GM12801 (cell line): ENCODE results near the gene VWCE.

Experiments used
- CTCF ChIP-seq: IDR thresholded peaks from one replicate; pipeline ENCODE4 v1.5.1; 2011; ENCODE audit warnings: control low read depth; ENCODE audit not compliant: insufficient read length; ENCODE audit errors: extremely low read depth

VWCE gene

GRCh38 chr11:61290905-61291690 lies 4.0 kb downstream of the VWCE start:
- TF ChIP-seq CTCF: no peak

DNA sequence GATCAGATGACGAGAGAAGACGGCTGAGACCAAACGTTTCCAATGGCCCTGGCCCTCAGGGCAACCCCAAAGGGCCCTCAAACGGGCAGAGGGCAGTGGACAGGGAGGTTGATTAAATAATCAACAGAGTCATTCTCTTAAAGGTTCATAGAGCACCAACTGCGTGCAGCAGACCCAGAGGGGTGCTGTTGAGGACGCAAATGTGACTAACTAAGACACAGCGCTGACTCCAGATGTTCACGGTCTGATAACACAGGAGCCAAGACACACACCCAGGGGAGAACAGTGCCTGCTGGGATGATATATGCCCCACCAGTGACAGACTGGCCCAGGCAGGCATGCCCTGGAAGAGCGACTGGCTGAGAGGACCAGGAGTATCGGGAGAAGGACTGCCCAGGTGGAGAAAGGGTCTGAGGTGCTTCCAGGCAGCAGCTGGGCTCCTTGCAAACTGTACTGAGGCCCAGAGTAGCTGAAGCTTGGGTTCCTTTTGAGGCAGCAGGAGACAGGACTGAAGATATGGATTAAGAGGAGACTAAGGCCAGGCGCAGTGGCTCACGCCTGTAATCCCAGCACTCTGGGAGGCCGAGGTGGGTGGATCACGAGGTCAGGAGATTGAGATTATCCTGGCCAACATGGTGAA lies 7.7 kb downstream of the VWCE start:
- TF ChIP-seq CTCF: no peak

GRCh38 chr11:61283613-61284012 lies 11.5 kb downstream of the VWCE start:
- TF ChIP-seq CTCF: no peak

DNA sequence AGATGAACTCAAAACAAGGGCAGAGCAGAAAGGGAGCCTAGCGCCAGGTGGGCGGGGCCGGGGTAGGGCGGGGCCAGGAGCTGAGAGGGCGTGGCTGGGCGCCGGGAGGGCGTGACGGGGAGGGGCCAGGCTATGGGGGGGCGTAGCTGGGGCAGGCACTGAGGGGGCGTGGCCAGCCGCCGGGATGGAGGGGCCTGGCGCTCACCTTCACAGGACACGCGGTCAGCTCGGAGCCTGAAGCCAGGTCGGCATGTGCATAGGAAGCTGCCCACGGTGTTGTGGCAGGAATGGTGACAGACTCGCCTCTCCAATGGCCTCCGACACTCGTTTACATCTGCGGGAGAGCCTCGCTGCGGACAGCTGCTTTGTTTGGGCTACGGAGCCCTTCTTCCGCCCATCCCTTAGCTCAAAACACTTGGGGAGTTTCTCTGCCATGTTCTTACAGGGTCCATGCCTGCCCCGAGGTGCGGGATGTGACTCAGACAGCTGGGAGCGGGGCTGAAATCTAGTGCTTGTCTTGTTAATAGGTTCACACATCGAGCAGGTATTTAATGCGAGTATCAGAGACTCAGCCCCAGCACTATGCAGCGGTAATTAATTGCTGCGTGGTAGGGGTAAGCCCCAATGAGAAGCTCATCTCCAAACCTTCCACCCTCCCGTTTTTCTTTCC lies 13.4 kb downstream of the VWCE start:
- no peak for TF ChIP-seq CTCF

- no peak for TF ChIP-seq CTCF
Measured at GRCh38 chr11:61280883-61281580, 14.1 kb downstream of the VWCE start.

GRCh38 chr11:61279934-61280659 lies 15.0 kb downstream of the VWCE start:
- no peak for TF ChIP-seq CTCF
